GM12878 (cell line): Measurements from ENCODE around the gene TAF11L14. TPM values are rescaled to one million over a fixed set of nuclear protein-coding genes. Genes with fewer than 3 reads are reported as not detected.

Source experiments
- ATAC-seq: fragments of 200-7000 bp; cut with Tn5 transposase; 3 replicates; pipeline ENCODE4 v1.9.1; 2020; ENCODE audit warnings: mild to moderate bottlenecking, moderate library complexity
- BruUV-seq: library from RNA; stranded (reverse); fragments of 400-500 nt; replicated peaks from 2 replicates; lab custom pipeline; 2021; lab: Mats Ljungman, UMichigan
- CTCF ChIA-PET: fragments of 300-600 bp; sonication (Branson Sonifier 250); formaldehyde crosslinking; extraction: SDS; loops from one replicate; lab custom pipeline; 2021; ENCODE audit warnings: inconsistent platforms; lab: Yijun Ruan, JAX
- POLR2A ChIA-PET: fragments of 350-600 bp; formaldehyde crosslinking; extraction: SDS; loops from one replicate; lab custom pipeline; 2021; ENCODE audit warnings: inconsistent platforms; lab: Charles Lee
- RAD21 ChIA-PET: fragments of 300-600 bp; sonication (Branson Sonifier 250); formaldehyde crosslinking; loops from one replicate; lab custom pipeline; 2023; ENCODE audit warnings: antibody characterized with exemption; ENCODE audit not compliant: unreplicated experiment; lab: Charles Lee
- SMC1A ChIA-PET: fragments of 300-600 bp; sonication (Branson Sonifier 250); formaldehyde crosslinking; loops from one replicate; lab custom pipeline; 2023; ENCODE audit not compliant: unreplicated experiment, uncharacterized antibody; lab: Charles Lee
- DNase-seq: peaks from one replicate; pipeline ENCODE4 v3.0.0-alpha.2; 2011; ENCODE audit warnings: low read depth, low spot score
- FAIRE-seq: peaks from 3 replicates; lab custom pipeline; 2011; peaks lifted over from hg19 to GRCh38; lab: Jason Lieb, UNC
- H2AFZ ChIP-seq: 2 replicates; pipeline ENCODE4 v1.6.0; 2011; ENCODE audit warnings: low read depth, low read length, control low read depth; ENCODE audit not compliant: control insufficient read depth
- H3K27ac ChIP-seq: 2 replicates; pipeline ENCODE4 v1.5.1; 2011; ENCODE audit warnings: control low read depth; ENCODE audit not compliant: control insufficient read depth, insufficient read depth
- H3K27me3 ChIP-seq, 2 experiments: replicated peaks in 1 of 2; 2 replicates each; pipeline versions ENCODE4 v1.6.0 to v1.6.1; 2011; ENCODE audit warnings: low read length in 1 of 2; ENCODE audit not compliant: control insufficient read depth in 2 of 2, insufficient read depth in 2 of 2
- H3K36me3 ChIP-seq, 2 experiments: 2 replicates each; pipeline ENCODE4 v1.5.1; 2011; ENCODE audit warnings: low read length in 1 of 2; ENCODE audit not compliant: control insufficient read depth in 2 of 2, insufficient read depth in 2 of 2
- H3K4me1 ChIP-seq: 2 replicates; pipeline ENCODE4 v1.6.1; 2011; ENCODE audit warnings: mild to moderate bottlenecking, low read length, moderate library complexity, mixed read lengths; ENCODE audit not compliant: control insufficient read depth, insufficient read depth
- H3K4me2 ChIP-seq: 2 replicates; pipeline ENCODE4 v1.6.0; 2011; ENCODE audit warnings: control low read depth; ENCODE audit not compliant: control insufficient read depth, insufficient read depth
- H3K4me3 ChIP-seq: fragments of 200-600 bp; sonication (generic); 2 replicates; pipeline ENCODE4 v1.5.1; 2016
- H3K79me2 ChIP-seq: 2 replicates; pipeline ENCODE4 v1.6.0; 2011; ENCODE audit warnings: low read length; ENCODE audit not compliant: control insufficient read depth, insufficient read depth
- H3K9ac ChIP-seq: 2 replicates; pipeline ENCODE4 v1.8.0; 2011; ENCODE audit warnings: low read length, control low read depth, mixed read lengths; ENCODE audit not compliant: control insufficient read depth, insufficient read depth
- H3K9me3 ChIP-seq: replicated peaks from 3 replicates; pipeline ENCODE4 v1.5.1; 2011; ENCODE audit warnings: mild to moderate bottlenecking, low read length; ENCODE audit not compliant: control insufficient read depth, insufficient read depth
- H4K20me1 ChIP-seq: 2 replicates; pipeline ENCODE4 v1.6.0; 2011; ENCODE audit not compliant: control insufficient read depth, insufficient read depth
- ASH2L ChIP-seq: fragments of 300-600, 200-600 bp; sonication (generic); IDR thresholded peaks from 2 replicates; pipeline ENCODE4 v1.6.1; 2017; ENCODE audit warnings: low read depth, mild to moderate bottlenecking, borderline replicate concordance
- BACH1 ChIP-seq: fragments of 450-650 bp; IDR thresholded peaks from 2 replicates; pipeline ENCODE4 v1.6.1; 2017; ENCODE audit warnings: mild to moderate bottlenecking, borderline replicate concordance
- CEBPZ ChIP-seq: fragments of 150-350 bp; IDR thresholded peaks from 2 replicates; pipeline ENCODE4 v1.6.1; 2016; ENCODE audit warnings: low read depth, low read length
- CHD2 ChIP-seq: IDR thresholded peaks from 2 replicates; pipeline ENCODE4 v1.6.1; 2011; ENCODE audit warnings: low read depth, low read length, improper control_type of control experiment, borderline replicate concordance
- EED ChIP-seq: sonication (generic); IDR thresholded peaks from 2 replicates; pipeline ENCODE4 v1.6.1; 2016; ENCODE audit warnings: antibody characterized with exemption, low read depth
- POLR2AphosphoS2 ChIP-seq: IDR thresholded peaks from 2 replicates; pipeline ENCODE4 v1.6.1; 2011; ENCODE audit warnings: low read depth, mild to moderate bottlenecking, low read length, improper control_type of control experiment, moderate library complexity
- RAD51 ChIP-seq: fragments of 450-650 bp; IDR thresholded peaks from 2 replicates; pipeline ENCODE4 v1.6.1; 2016; ENCODE audit warnings: moderate library complexity, mild to moderate bottlenecking, inconsistent platforms
- RCOR1 ChIP-seq: conservative IDR thresholded peaks from 2 replicates; pipeline ENCODE4 v1.6.1; 2012; ENCODE audit warnings: low read depth, low read length, improper control_type of control experiment
- REST ChIP-seq: IDR thresholded peaks from 2 replicates; pipeline ENCODE4 v1.6.1; 2012; ENCODE audit warnings: mild to moderate bottlenecking, low read depth, low read length
- RUNX3 ChIP-seq: IDR thresholded peaks from 2 replicates; pipeline ENCODE4 v1.6.1; 2012; ENCODE audit warnings: low read length, inconsistent platforms
- SMARCA5 ChIP-seq: fragments of 450-650 bp; IDR thresholded peaks from 2 replicates; pipeline ENCODE4 v1.6.1; 2017; ENCODE audit warnings: mild to moderate bottlenecking
- TARDBP ChIP-seq: IDR thresholded peaks from 2 replicates; pipeline ENCODE4 v1.6.1; 2016; ENCODE audit warnings: borderline replicate concordance
- ZNF274 ChIP-seq: IDR thresholded peaks from one replicate; pipeline ENCODE4 v1.8.0; 2011; ENCODE audit not compliant: insufficient read length, insufficient read depth
- ZNF384 ChIP-seq: IDR thresholded peaks from 2 replicates; pipeline ENCODE4 v1.6.1; 2012; ENCODE audit warnings: low read depth, mild to moderate bottlenecking, low read length, improper control_type of control experiment, borderline replicate concordance
- WGBS: methylation state at CpG from one replicate; pipeline ENCODE4 v1.1.6; 2016; ENCODE audit warnings: low lambda C conversion rate; ENCODE audit not compliant: insufficient replicate concordance, insufficient coverage; ENCODE audit errors: missing lambda C conversion rate; 5-methylcytosine and 5-hydroxymethylcytosine counted together
- in situ Hi-C: fragments of 300-500 bp; cut with MboI; formaldehyde crosslinking; loops from 9 replicates; pipeline ENCODE4 v1.14.3; 2018; ENCODE audit warnings: mixed read lengths
- intact Hi-C: fragments of 100-400 bp; cut with micrococcal nuclease; formaldehyde crosslinking; loops from one replicate; pipeline ENCODE4 v1.14.2; 2022; ENCODE audit not compliant: unreplicated experiment
- polyA plus RNA-seq, 11 experiments: library from polyadenylated mRNA; depleted of rRNA in 4 of 11; unstranded in 6 of 11; stranded (reverse) in 5 of 11; fragments of >200 nt; fragmentation: Nextera tagmentation in 4 of 11; fragmentation: Illumina TruSeq in 1 of 11; extraction: Ambion mirVana in 4 of 11; extraction: Trizol in 1 of 11; gene quantifications; 1 replicate in 1 of 11; 2 replicates in 10 of 11; pipeline versions ENCODE4 v1.2.1 to v1.2.3, GENCODE V29; 2011 to 2016; ENCODE audit warnings: inconsistent platforms in 2 of 11, missing spikeins in 2 of 11, low read depth in 1 of 11
- total RNA-seq, 4 experiments: library from RNA; depleted of rRNA in 3 of 4; stranded (reverse); fragments of >200 nt in 3 of 4; fragmentation: Illumina TruSeq in 1 of 4; extraction: Trizol in 1 of 4; gene quantifications; 2 replicates each; pipeline versions ENCODE4 v1.2.1 to v1.2.3, GENCODE V29; 2013 to 2021
- TF ChIP-seq, protein P1 (sequence below): IDR thresholded peaks from 2 replicates; pipeline ENCODE4 v1.6.1; 2012; ENCODE audit warnings: low read depth, low read length, improper control_type of control experiment

Gene TAF11L14
- total and polyA plus RNA-seq, 10 of the 15 experiments (the other 5 are each of a cell fraction or from before 2014, with no cell fraction given), result not detected

GRCh38 chr5:17679597-17680203, 45.4 kb downstream of the TAF11L14 start (continued):
- no peak for TF ChIP-seq CEBPZ
- no peak for TF ChIP-seq ZNF274
- TF ChIP-seq REST, result no peak
- no peak for TF ChIP-seq RUNX3

DNA sequence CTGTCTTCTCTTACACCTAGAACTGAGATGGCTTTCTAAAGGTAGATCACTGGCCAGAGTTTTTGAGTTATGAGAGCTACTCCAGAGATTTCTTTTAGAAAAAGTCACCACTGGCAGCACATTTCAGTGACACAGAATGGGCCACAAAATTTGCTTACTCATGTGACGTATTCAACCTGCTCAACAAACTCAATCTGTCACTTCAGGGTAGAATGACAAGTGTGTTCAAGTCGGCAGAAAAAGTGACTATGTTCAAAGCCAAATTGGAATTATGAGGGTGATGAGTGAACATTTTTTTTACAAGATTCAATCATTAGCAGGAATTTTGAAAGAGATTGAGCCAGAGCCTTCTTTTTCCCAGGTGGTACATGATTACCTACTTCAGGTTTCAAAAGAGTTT, 46.5 kb downstream of the TAF11L14 start:
- ChIA-PET SMC1A (no interaction called here), RAD21 (no interaction called here), CTCF (no interaction called here), POLR2A (no interaction called here)
- WGBS, result 24% methylated on average over 2 of the region's 2 CpGs
- in situ Hi-C loops, result no loop called here
- H3K4me3 ChIP-seq, result no peak overlapping the region
- H4K20me1 ChIP-seq, result no peaks in the 10 kb centered on the region
- ATAC-seq, result no peak
- no peak for FAIRE-seq
- H3K4me2 ChIP-seq, result no peak overlapping the region
- no peaks in the 10 kb centered on the region for H3K4me1 ChIP-seq
- no peak overlapping the region for H3K9ac ChIP-seq
- H3K36me3 ChIP-seq, result no peaks in the 10 kb centered on the region
- no peak for DNase-seq
- H2AFZ ChIP-seq, result no peak overlapping the region
- H3K9me3 ChIP-seq, result no peaks in the 10 kb centered on the region
- intact Hi-C loops, result no loop called here
- BruUV-seq, result no TSS peak
- no peaks in the 10 kb centered on the region for H3K27me3 ChIP-seq
- H3K27ac ChIP-seq, result no peak overlapping the region
- H3K79me2 ChIP-seq, result no peaks in the 10 kb centered on the region
- TF ChIP-seq RAD51 (no peak), EED (no peak), ZNF384 (no peak), CHD2 (no peak), BACH1 (no peak), ASH2L (no peak), SMARCA5 (no peak), TARDBP (no peak), POLR2AphosphoS2 (no peak), RCOR1 (no peak)
- TF ChIP-seq, protein P1, sequence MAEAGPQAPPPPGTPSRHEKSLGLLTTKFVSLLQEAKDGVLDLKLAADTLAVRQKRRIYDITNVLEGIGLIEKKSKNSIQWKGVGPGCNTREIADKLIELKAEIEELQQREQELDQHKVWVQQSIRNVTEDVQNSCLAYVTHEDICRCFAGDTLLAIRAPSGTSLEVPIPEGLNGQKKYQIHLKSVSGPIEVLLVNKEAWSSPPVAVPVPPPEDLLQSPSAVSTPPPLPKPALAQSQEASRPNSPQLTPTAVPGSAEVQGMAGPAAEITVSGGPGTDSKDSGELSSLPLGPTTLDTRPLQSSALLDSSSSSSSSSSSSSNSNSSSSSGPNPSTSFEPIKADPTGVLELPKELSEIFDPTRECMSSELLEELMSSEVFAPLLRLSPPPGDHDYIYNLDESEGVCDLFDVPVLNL, result no peak
